Activated CD8-positive, alpha-beta memory T cell treated with anti-CD3 and anti-CD28 coated beads for 36 hours (primary cell): ENCODE measurements around the gene LRRC10B. TPM values are rescaled to one million over a fixed set of nuclear protein-coding genes. Genes with fewer than 3 reads are reported as not detected.
"Not testable (repeated sequence)": the region's sequence is repeated elsewhere in the genome, so short reads cannot be mapped to it uniquely, and the experiment has no call there.

Experiments used
- CTCF ChIA-PET: fragments of 350-600 bp; sonication (Branson Sonifier 250); formaldehyde crosslinking; loops from one replicate; lab custom pipeline; 2021; ENCODE audit warnings: antibody characterized with exemption; lab: Charles Lee
- POLR2A ChIA-PET: fragments of 350-600 bp; sonication (Branson Sonifier 250); formaldehyde crosslinking; loops from one replicate; lab custom pipeline; 2021; ENCODE audit warnings: antibody characterized with exemption; lab: Charles Lee
- total RNA-seq, 2 experiments: library from RNA; stranded (reverse); gene quantifications; one replicate each; pipeline ENCODE4 v1.2.3, GENCODE V29; 2021

The LRRC10B gene
- not detected for total RNA-seq

DNA sequence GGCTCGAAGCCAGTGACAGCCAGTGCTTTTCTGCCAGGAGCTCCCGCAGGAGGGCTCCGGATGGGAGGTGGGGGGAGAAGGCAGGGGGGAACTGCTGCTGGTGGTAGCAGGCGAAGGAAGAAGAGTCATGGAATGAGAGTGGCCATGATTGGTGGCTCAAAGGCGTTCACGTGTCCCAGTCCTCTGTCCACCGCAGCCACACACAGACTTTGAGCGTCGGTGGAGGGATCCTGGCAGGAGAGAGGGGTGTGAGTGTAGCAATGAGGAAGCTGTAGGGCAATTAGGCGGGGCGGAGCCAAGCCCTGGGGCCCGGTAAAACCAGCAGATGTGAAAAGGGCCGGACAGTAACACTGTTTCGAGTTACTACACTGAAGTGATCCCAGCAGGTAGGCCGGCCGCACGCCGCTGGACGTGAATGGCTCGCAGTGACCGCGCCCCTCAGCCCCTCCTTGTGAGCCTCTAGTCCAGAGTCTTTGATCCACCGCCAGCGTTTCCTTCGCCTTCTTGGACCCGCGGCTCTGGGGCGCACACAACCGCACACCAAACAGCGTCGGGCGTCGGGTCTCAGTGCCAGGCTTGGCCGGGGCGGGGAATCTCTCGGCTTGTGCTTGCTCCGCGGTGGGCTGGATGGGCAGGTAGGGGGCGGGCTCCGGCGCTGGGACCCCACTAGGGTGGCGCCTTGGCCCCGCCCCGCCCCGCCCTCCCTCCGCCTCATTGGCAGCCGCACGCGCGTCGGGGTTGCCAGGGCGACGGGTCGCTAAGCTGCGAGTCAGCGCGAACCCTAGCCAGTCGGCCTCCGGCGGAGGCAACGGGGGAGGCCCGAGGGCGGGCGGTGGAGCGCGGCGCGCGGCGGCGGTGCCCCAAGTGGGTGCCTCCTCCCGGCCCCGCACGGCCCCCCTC lies at the start of gene LRRC10B:
TSS of gene LRRC10B (plus strand) at position 788 of the 900 bp plus-strand sequence. CDS start 250 bp downstream, outside the sequence.
- POLR2A ChIA-PET = no interaction called here
- CTCF ChIA-PET = interaction anchor here (0.5 to 2.5 kb wide), 5 partner anchors 9 to 194 kb away, joined by 4 to 9 read pairs (median 5); no protein-coding TSS in a partner anchor

DNA sequence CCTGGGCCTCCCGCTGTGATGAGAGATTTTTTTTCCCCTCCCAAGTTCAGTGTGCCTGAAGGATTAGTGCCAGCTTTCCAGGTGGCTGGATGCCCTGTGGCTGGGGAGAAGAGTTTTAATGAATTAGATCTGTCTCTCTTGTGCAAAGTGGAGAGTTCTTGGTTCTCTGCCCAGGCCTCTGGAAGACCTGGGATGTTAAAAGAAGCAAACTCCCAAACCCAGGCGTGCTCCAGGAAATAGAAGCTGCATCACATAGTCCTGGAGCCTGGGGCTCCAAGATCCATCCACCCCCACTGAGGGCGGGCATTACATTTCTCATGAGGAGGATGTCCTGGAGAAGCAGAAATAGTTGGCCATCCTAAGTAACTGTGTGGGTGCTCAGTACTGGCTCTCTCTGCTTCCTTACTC lies 48.1 kb upstream of the LRRC10B start:
- CTCF ChIA-PET = no interaction called here
- POLR2A ChIA-PET = interaction anchor here (0.7 kb wide), 1 partner anchor 664 kb away, joined by 3 read pairs; no protein-coding TSS in a partner anchor

- ChIA-PET POLR2A (no interaction called here), CTCF (no interaction called here)
Observed at GRCh38 chr11:61460986-61461385, 47.6 kb upstream of the LRRC10B start.

DNA sequence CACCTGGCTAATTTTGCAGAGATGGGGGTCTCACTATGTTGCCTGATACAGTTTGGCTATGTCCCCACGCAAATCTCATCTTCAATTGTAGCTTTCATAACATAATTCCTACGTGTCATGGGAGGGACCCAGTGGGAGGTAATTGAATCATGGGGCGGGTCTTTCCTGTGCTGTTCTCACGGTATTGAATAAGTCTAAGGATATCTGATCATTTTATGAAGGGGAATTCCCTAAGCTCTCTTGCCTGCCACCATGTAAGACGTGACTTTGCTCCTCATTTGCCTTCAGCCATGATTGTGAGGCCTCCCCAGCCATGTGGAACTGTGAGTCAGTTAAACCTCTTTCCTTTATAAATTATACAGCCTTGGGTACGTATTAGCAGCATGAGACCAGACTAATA lies 40.9 kb upstream of the LRRC10B start:
- POLR2A ChIA-PET = not testable (repeated sequence)
- CTCF ChIA-PET = interaction anchor here (1.0 kb wide), 1 partner anchor 50 kb away, joined by 3 read pairs; no protein-coding TSS in a partner anchor

GRCh38 chr11:61468002-61468401 lies 40.5 kb upstream of the LRRC10B start:
- POLR2A ChIA-PET = no interaction called here
- CTCF ChIA-PET = interaction anchor here (1.0 to 1.5 kb wide), 2 partner anchors 10 to 49 kb away, joined by 3 to 5 read pairs; no protein-coding TSS in a partner anchor

- POLR2A ChIA-PET = interaction anchor here (0.8 kb wide), 1 partner anchor 40 kb away, joined by 8 read pairs; no protein-coding TSS in a partner anchor
Observed at GRCh38 chr11:61472282-61472681, 36.3 kb upstream of the LRRC10B start.

DNA sequence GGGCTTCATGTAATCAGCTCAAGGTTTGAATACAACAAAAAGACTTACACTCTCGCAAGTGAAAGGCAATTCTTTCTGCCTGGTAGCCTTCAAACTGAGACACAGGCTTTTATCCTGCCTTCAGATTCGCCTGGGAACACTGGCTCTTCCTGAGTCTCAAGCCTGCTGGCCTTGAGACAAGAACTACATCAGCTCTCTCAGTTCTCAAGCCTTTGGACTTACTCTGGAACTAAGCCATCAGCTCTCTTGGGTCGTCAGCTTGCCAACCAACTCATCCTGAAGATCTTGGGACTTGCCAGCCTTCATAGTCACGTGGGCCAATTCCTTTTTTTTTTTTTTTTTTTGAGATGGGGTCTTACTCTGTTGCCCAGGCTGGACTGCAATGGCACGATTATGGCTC lies 35.7 kb upstream of the LRRC10B start:
- CTCF ChIA-PET = interaction anchor here (0.7 kb wide), 1 partner anchor 527 kb away, joined by 4 read pairs; no protein-coding TSS in a partner anchor
- POLR2A ChIA-PET = interaction anchor here (0.8 kb wide), 1 partner anchor 41 kb away, joined by 8 read pairs; no protein-coding TSS in a partner anchor

More at GRCh38 chr11:61472282-61472681, 36.3 kb upstream of the LRRC10B start:
- CTCF ChIA-PET = interaction anchor here (1.3 kb wide), 1 partner anchor 45 kb away, joined by 7 read pairs; no protein-coding TSS in a partner anchor

DNA sequence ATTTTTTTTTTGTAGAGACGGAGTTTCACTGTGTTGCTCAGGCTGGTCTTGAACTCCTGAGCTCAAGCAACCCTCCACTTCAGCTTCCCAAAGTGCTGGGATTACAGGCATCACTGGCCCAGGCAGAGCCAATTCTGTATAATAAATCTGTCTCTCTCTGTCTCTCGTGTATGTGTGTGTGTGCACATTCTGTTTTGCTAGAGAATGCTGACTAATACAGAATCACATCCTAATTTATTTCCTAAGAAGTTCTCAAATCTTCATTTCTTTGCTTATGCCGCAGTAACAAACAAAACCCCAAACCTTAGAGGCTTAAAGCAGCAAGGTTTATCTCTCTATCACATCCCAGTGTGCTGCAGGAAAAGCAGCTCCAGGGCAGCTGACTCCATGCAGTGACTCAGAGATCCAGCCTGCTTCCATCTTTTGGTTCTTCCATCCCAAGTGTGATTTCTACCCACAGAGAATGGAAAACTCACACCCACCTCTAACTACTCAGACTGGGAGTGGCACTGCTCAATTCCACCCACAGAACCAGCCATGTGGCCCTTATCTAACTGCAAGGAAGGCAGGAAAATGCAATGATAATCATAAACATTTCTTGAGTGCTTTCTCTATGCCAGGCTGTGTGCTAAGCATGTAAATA lies 35.1 kb upstream of the LRRC10B start:
- ChIA-PET CTCF (interaction anchor here (0.7 kb wide), 1 partner anchor 526 kb away, joined by 4 read pairs; no protein-coding TSS in a partner anchor), POLR2A (interaction anchor here (0.8 kb wide), 1 partner anchor 41 kb away, joined by 8 read pairs; no protein-coding TSS in a partner anchor)

DNA sequence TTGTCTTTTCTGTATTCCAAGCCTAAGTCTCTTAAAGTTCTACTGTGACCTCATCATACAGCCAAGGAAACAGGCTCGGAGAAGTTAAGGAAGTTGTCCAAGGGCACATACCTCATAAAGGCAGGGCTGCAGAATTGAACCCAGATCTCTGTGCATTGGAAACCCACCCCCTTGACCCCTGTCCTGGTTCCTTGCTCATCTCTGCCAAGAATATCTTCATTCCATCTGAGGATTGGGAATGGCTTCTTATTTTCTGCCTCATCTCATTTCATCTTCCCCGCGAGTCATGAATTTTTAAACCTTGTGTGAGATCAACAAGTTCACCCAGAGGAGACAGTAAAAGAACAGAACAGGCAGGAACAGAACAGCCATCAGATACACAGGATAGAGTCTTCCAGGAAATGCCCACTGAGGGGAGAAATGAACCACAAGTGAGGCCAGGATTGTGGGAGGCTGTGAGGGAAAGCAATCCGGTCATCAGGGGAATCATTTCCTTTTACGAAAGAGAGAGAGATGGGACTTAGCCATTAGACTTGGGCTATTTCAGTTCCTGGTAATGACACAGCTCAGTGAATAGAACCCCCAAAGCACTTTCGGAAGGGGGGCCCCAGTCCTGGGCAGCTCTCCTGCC lies 34.4 kb upstream of the LRRC10B start:
- POLR2A ChIA-PET = no interaction called here
- CTCF ChIA-PET = interaction anchor here (0.9 to 7.2 kb wide), 2 partner anchors 35 to 44 kb away, joined by 3 to 72 read pairs; no protein-coding TSS in a partner anchor

DNA sequence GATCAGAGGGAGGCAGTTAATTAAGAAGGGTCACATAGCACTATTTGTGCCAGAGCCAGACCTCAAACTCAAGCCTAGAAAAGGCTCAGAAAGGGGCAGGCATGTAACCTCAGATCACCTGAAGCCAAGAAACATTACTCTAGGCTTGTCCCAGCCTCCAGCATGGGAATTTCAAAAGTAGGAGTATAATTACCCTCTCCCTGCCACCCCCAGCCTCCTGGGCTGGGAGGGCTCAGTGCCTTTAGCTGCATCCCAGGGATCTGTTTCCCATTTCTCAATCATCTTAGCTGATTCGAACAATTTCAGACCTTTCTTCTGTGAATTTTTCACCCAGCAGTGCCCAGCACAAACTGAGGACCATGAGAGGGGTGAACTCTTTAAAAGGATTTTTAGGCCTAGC lies 33.1 kb upstream of the LRRC10B start:
- POLR2A ChIA-PET = no interaction called here
- CTCF ChIA-PET = interaction anchor here (0.6 to 7.2 kb wide), 2 partner anchors 42 to 171 kb away, joined by 3 to 72 read pairs; no protein-coding TSS in a partner anchor

GRCh38 chr11:61476371-61476770 lies 32.2 kb upstream of the LRRC10B start:
- ChIA-PET CTCF (interaction anchor here (1.5 to 7.2 kb wide), 3 partner anchors 19 to 41 kb away, joined by 5 to 72 read pairs (median 15); no protein-coding TSS in a partner anchor), POLR2A (no interaction called here)

DNA sequence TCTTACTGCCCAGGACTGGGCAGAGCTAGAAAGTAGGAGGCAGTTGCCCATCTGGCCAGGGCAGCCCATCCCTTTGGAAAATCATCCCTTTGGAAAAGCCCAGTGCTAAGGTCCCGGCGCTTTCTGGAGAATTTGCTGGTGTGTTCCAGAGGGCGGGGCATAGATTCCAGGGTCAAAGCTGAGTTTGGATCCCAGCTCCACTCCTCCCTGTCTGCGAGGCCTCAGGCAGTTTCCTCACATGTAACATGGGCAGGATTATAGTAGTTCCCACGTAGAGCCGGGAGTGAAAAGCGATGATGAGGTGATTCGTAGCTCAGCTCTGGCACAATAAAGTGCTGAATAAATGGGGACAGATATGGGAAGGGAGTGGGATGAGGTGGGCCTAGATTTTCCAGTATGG lies 31.4 kb upstream of the LRRC10B start:
- ChIA-PET POLR2A (no interaction called here), CTCF (interaction anchor here (0.5 to 7.2 kb wide), 10 partner anchors 10 to 90 kb away, joined by 3 to 72 read pairs (median 4); partner anchors contain the start of gene LRRC10B)

GRCh38 chr11:61477727-61478148 lies 30.8 kb upstream of the LRRC10B start:
- POLR2A ChIA-PET = no interaction called here
- CTCF ChIA-PET = interaction anchor here (0.5 to 7.2 kb wide), 16 partner anchors 9 to 727 kb away, joined by 3 to 72 read pairs (median 4); partner anchors contain the start of gene LRRC10B

- POLR2A ChIA-PET = not testable (repeated sequence)
- CTCF ChIA-PET = interaction anchor here (1.7 to 7.2 kb wide), 4 partner anchors 34 to 159 kb away, joined by 3 to 72 read pairs (median 10); no protein-coding TSS in a partner anchor
Observed at GRCh38 chr11:61479360-61480058, 29.0 kb upstream of the LRRC10B start.

DNA sequence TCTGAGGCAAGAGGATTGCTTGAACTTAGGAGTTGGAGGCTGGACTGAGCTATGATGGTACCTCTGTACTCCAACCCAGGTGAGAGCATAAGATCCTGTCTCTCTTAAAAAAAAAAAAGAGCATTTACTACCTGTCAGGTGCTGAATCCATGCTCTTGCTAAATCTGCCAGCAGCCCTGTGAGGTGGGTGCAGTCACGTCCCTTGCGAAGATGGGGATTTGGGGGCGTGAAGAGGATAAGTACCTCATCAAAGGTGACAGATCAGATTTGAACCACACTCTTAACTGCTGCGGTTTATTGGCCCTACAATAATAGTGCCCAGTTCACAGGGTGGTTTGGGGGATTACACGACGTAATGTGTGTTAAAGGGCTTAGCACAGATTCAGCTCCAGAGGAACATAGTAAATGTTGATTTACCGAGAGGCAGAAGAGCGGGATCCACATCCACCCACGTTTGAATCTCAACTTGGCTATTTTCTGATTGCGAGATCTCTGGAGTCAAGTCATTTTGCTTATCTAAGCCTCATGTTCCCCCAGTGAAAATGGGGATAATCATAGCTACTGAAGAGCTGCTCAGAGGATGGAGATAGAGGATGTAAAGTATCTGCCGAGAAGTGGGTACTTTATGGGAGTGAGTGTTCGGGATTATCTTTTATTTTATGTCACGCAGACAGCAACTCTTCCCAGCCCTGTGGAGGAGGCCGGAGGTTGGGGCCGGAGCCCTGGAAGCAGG lies 28.1 kb upstream of the LRRC10B start:
- POLR2A ChIA-PET = no interaction called here
- CTCF ChIA-PET = interaction anchor here (1.0 to 7.2 kb wide), 4 partner anchors 8 to 41 kb away, joined by 3 to 72 read pairs (median 3); no protein-coding TSS in a partner anchor

- POLR2A ChIA-PET = no interaction called here
- CTCF ChIA-PET = interaction anchor here (1.0 to 7.2 kb wide), 4 partner anchors 8 to 40 kb away, joined by 3 to 72 read pairs (median 3); no protein-coding TSS in a partner anchor
Observed at GRCh38 chr11:61480994-61481335, 27.6 kb upstream of the LRRC10B start.

DNA sequence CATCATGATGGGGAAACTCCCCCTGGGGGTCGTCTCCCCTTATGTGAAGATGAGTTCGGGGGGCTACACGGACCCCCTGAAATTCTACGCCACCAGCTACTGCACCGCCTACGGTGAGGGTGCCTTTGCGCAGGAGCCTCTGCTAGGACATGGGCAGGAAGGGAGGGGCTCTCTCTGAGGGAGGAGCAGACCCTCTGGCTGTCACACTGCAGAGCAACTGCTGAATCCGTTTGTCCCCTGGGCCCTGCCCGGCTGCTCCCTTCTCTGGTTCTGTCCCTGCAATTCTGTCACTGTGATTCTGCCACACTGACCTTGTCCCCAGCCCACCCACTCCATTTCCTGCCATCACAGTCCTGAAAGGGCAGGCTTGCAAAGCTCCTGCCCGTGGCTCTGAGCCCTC lies 26.7 kb upstream of the LRRC10B start:
- CTCF ChIA-PET = interaction anchor here (0.5 to 1.6 kb wide), 8 partner anchors 11 to 151 kb away, joined by 3 to 17 read pairs (median 3); no protein-coding TSS in a partner anchor
- POLR2A ChIA-PET = no interaction called here
